IMR-90 (cell line): Measurements from ENCODE around the gene MAB21L2. TPM values are rescaled to one million over a fixed set of nuclear protein-coding genes. Genes with fewer than 3 reads are reported as not detected.

Experiments
- ATAC-seq: fragments of 200-7000 bp; cut with Tn5 transposase; 2 replicates; pipeline ENCODE4 v1.9.1; 2020; ENCODE audit warnings: low read depth, mild to moderate bottlenecking, moderate library complexity
- BruUV-seq: library from RNA; stranded (reverse); fragments of 400-500 nt; replicated peaks from 2 replicates; lab custom pipeline; 2021; lab: Mats Ljungman, UMichigan
- CTCF ChIA-PET: fragments of 300-600 bp; formaldehyde crosslinking; extraction: SDS; loops from one replicate; lab custom pipeline; 2021; ENCODE audit warnings: antibody characterized with exemption; lab: Yijun Ruan, JAX
- POLR2A ChIA-PET: fragments of 300-600 bp; sonication (Branson Sonifier 250); formaldehyde crosslinking; loops from one replicate; lab custom pipeline; 2022; ENCODE audit warnings: antibody characterized with exemption; ENCODE audit not compliant: unreplicated experiment; lab: Charles Lee
- DNase-seq: peaks from one replicate; pipeline ENCODE4 v3.0.0; 2013
- H2AFZ ChIP-seq: replicated peaks from 2 replicates; pipeline ENCODE3; 2013; ENCODE audit warnings: low read length, mild to moderate bottlenecking; ENCODE audit not compliant: poor library complexity
- H2AK5ac ChIP-seq: 2 replicates; pipeline ENCODE4 v1.6.1; 2013; ENCODE audit warnings: low read depth, low read length, inconsistent platforms
- H2AK9ac ChIP-seq: replicated peaks from 2 replicates; pipeline ENCODE3; 2013; ENCODE audit warnings: mild to moderate bottlenecking, low read depth, low read length, moderate library complexity; ENCODE audit not compliant: poor library complexity
- H2BK120ac ChIP-seq: 2 replicates; pipeline ENCODE4 v1.6.1; 2013; ENCODE audit warnings: low read depth, low read length, inconsistent platforms
- H2BK15ac ChIP-seq: 3 replicates; pipeline ENCODE4 v1.6.1; 2013; ENCODE audit warnings: low read depth, low read length, inconsistent platforms
- H2BK20ac ChIP-seq: 2 replicates; pipeline ENCODE4 v1.6.1; 2013; ENCODE audit warnings: low read depth, mild to moderate bottlenecking, inconsistent platforms, low read length, moderate library complexity
- H2BK5ac ChIP-seq: 2 replicates; pipeline ENCODE4 v1.6.1; 2013; ENCODE audit warnings: mild to moderate bottlenecking, low read depth, low read length, inconsistent platforms; ENCODE audit not compliant: poor library complexity, severe bottlenecking
- H3K14ac ChIP-seq: replicated peaks from 2 replicates; pipeline ENCODE4 v1.6.1; 2013; ENCODE audit warnings: low read depth, low read length, inconsistent platforms
- H3K18ac ChIP-seq: 2 replicates; pipeline ENCODE4 v1.6.1; 2013; ENCODE audit warnings: low read depth, low read length, control low read depth
- H3K23ac ChIP-seq: 2 replicates; pipeline ENCODE4 v1.6.1; 2013; ENCODE audit warnings: low read depth, low read length, inconsistent platforms
- H3K27ac ChIP-seq: 2 replicates; pipeline ENCODE4 v1.5.1; 2013; ENCODE audit warnings: mild to moderate bottlenecking, control low read depth, low read length; ENCODE audit not compliant: insufficient read depth
- H3K27me3 ChIP-seq: 2 replicates; pipeline ENCODE4 v1.6.1; 2013; ENCODE audit warnings: low read length; ENCODE audit not compliant: control insufficient read depth, insufficient read depth
- H3K36me3 ChIP-seq: 2 replicates; pipeline ENCODE4 v1.6.1; 2013; ENCODE audit warnings: low read length, mixed read lengths; ENCODE audit not compliant: control insufficient read depth, insufficient read depth
- H3K4ac ChIP-seq: 2 replicates; pipeline ENCODE4 v1.6.1; 2013; ENCODE audit warnings: low read depth, low read length, inconsistent platforms
- H3K4me1 ChIP-seq: 2 replicates; pipeline ENCODE4 v1.6.1; 2013; ENCODE audit warnings: low read length, mixed read lengths; ENCODE audit not compliant: control insufficient read depth, insufficient read depth
- H3K4me2 ChIP-seq: 2 replicates; pipeline ENCODE4 v1.6.1; 2013; ENCODE audit warnings: low read depth, mild to moderate bottlenecking, control low read depth, low read length, moderate library complexity
- H3K4me3 ChIP-seq: 2 replicates; pipeline ENCODE4 v1.5.1; 2013; ENCODE audit warnings: low read depth, mild to moderate bottlenecking, control low read depth, low read length, moderate library complexity; ENCODE audit not compliant: insufficient read depth
- H3K56ac ChIP-seq: 2 replicates; pipeline ENCODE4 v1.6.1; 2013; ENCODE audit warnings: low read length, inconsistent platforms; ENCODE audit not compliant: insufficient read depth; ENCODE audit errors: extremely low read depth
- H3K79me1 ChIP-seq, 2 experiments: 2 replicates each; pipeline ENCODE4 v1.6.1; 2013; ENCODE audit warnings: low read length in 2 of 2, inconsistent platforms in 1 of 2, low read depth in 1 of 2
- H3K9ac ChIP-seq: 2 replicates; pipeline ENCODE4 v1.6.1; 2013; ENCODE audit warnings: low read depth, low read length, control low read depth
- H3K9me1 ChIP-seq: 2 replicates; pipeline ENCODE4 v1.6.1; 2013; ENCODE audit warnings: low read length, inconsistent platforms; ENCODE audit not compliant: insufficient read depth
- H3K9me3 ChIP-seq: 2 replicates; pipeline ENCODE4 v1.6.1; 2013; ENCODE audit warnings: low read length; ENCODE audit not compliant: control insufficient read depth, insufficient read depth
- H4K20me1 ChIP-seq: 2 replicates; pipeline ENCODE4 v1.6.1; 2013; ENCODE audit warnings: low read length, inconsistent platforms; ENCODE audit not compliant: insufficient read depth
- H4K5ac ChIP-seq: 2 replicates; pipeline ENCODE4 v1.6.1; 2013; ENCODE audit warnings: mild to moderate bottlenecking, low read depth, low read length, control low read depth
- H4K8ac ChIP-seq, 2 experiments: 2 replicates each; pipeline ENCODE4 v1.6.1; 2013; ENCODE audit warnings: low read depth in 2 of 2, low read length in 2 of 2, control low read depth in 1 of 2, inconsistent platforms in 1 of 2
- H4K91ac ChIP-seq: 2 replicates; pipeline ENCODE4 v1.6.1; 2013; ENCODE audit warnings: low read depth, low read length, inconsistent platforms; ENCODE audit not compliant: insufficient read depth
- CEBPB ChIP-seq: IDR thresholded peaks from 2 replicates; pipeline ENCODE4 v1.6.1; 2012; ENCODE audit warnings: low read depth, low read length, improper control_type of control experiment
- CHD1 ChIP-seq: IDR thresholded peaks from 2 replicates; pipeline ENCODE4 v1.6.1; 2012; ENCODE audit warnings: low read depth, low read length, improper control_type of control experiment
- NFE2L2 ChIP-seq: fragments of 150-350 bp; IDR thresholded peaks from 2 replicates; pipeline ENCODE4 v1.6.1; 2016; ENCODE audit warnings: low read depth, mild to moderate bottlenecking, low read length
- RCOR1 ChIP-seq: IDR thresholded peaks from 2 replicates; pipeline ENCODE4 v1.6.1; 2012; ENCODE audit warnings: mild to moderate bottlenecking, low read length, improper control_type of control experiment; ENCODE audit not compliant: insufficient replicate concordance
- WGBS, 2 experiments: methylation state at CpG; one replicate each; pipeline versions ENCODE4 v1.1.5 to v1.1.7; 2013; ENCODE audit warnings: missing lambda C conversion rate in 2 of 2; ENCODE audit not compliant: insufficient read length in 1 of 2; ENCODE audit errors: extremely low coverage in 2 of 2; 5-methylcytosine and 5-hydroxymethylcytosine counted together
- dilution Hi-C: fragments of 300-500 bp; cut with HindIII; formaldehyde crosslinking; loops from one replicate; pipeline ENCODE4 v1.14.3; 2018; ENCODE audit warnings: low sequenced_read_pairs; ENCODE audit not compliant: unreplicated experiment
- in situ Hi-C: fragments of 300-500 bp; cut with MboI; formaldehyde crosslinking; loops from 3 replicates; pipeline ENCODE4 v1.14.3; 2019; ENCODE audit warnings: low sequenced_read_pairs, inconsistent platforms, mixed read lengths
- intact Hi-C: fragments of 100-400 bp; cut with micrococcal nuclease; formaldehyde crosslinking; loops from 2 replicates; pipeline ENCODE4 v1.10.0; 2022
- polyA plus RNA-seq, 3 experiments: library from polyadenylated mRNA; depleted of rRNA; stranded (reverse); fragments of >200 nt; gene quantifications; 2 replicates each; pipeline ENCODE4 v1.2.3, GENCODE V29; 2012; ENCODE audit warnings: low replicate concordance in 1 of 3
- total RNA-seq: library from RNA; depleted of rRNA; stranded (reverse); fragments of >200 nt; gene quantifications from 2 replicates; pipeline ENCODE4 v1.2.3, GENCODE V29; 2012

MAB21L2 gene
- total and polyA plus RNA-seq, 2 of the 4 experiments (the other 2 are of a cell fraction), result 7.6 to 12.0 TPM

DNA sequence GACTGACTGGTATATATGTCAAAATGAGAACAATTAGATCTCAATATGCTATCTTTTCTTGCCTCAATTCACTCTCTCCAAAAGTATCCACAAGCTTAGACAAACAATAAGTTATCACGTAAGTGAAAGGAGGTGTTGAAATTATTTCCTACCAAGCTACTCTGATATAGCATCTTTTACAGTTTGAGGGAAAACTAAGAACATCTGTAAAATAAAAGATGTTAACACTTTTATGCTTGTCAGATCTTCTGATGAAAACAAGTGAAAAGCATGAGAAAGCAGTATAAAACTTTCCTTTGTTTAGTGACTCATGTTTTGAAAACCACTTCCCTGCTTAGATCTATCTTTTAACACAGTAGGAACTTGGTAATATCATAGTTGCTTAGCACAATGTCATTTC, 8.4 kb upstream of the MAB21L2 start:
- no peak overlapping the region for H3K4ac ChIP-seq
- intact Hi-C loops, result no loop called here
- peaks cover 0 to 7% of the 10 kb centered on the region in 2 experiments; a peak in 2 of 4 replicates for H3K79me1 ChIP-seq
- H4K8ac ChIP-seq, result no peak overlapping the region
- no peak overlapping the region for H4K91ac ChIP-seq
- H2BK15ac ChIP-seq, result no peak overlapping the region
- H3K4me3 ChIP-seq, result no peak overlapping the region
- H3K18ac ChIP-seq, result no peak overlapping the region
- no peak overlapping the region for H4K5ac ChIP-seq
- dilution Hi-C loops, result no loop called here
- H3K56ac ChIP-seq, result no peak overlapping the region
- H3K9me3 ChIP-seq, result no peaks in the 10 kb centered on the region
- no peak for TF ChIP-seq RCOR1
- TF ChIP-seq CEBPB, result no peak
- TF ChIP-seq NFE2L2, result no peak
- TF ChIP-seq CHD1, result no peak
- H2AFZ ChIP-seq, result no peak overlapping the region
- H2BK5ac ChIP-seq, result no peak overlapping the region
- ATAC-seq (peak; percentile 53), DNase-seq (peak; percentile 70)
- no peak overlapping the region for H3K27ac ChIP-seq
- no peaks in the 10 kb centered on the region; the same call in none of the 2 replicates for H3K4me1 ChIP-seq
- ChIA-PET CTCF (no interaction called here), POLR2A (no interaction called here)
- H2BK20ac ChIP-seq, result no peak overlapping the region
- WGBS, 2 experiments, result no CpG with 5 or more reads among the region's 1 CpG
- in situ Hi-C loops, result no loop called here
- H3K9ac ChIP-seq, result no peak overlapping the region
- no peak overlapping the region for H2AK9ac ChIP-seq
- peak overlapping the region; percentile 36; the same call in 1 of the 2 replicates for H3K4me2 ChIP-seq
- H3K9me1 ChIP-seq, result no peaks in the 10 kb centered on the region
- no peak overlapping the region for H3K23ac ChIP-seq
- H3K36me3 ChIP-seq, result no peaks in the 10 kb centered on the region
- H4K20me1 ChIP-seq, result no peaks in the 10 kb centered on the region
- no peaks in the 10 kb centered on the region for H3K27me3 ChIP-seq
- no peak overlapping the region for H3K14ac ChIP-seq
- no peak overlapping the region for H2BK120ac ChIP-seq
- BruUV-seq, result no TSS peak
- H2AK5ac ChIP-seq, result no peak overlapping the region
